ENCODE data around the gene TEKT3.

DNA sequence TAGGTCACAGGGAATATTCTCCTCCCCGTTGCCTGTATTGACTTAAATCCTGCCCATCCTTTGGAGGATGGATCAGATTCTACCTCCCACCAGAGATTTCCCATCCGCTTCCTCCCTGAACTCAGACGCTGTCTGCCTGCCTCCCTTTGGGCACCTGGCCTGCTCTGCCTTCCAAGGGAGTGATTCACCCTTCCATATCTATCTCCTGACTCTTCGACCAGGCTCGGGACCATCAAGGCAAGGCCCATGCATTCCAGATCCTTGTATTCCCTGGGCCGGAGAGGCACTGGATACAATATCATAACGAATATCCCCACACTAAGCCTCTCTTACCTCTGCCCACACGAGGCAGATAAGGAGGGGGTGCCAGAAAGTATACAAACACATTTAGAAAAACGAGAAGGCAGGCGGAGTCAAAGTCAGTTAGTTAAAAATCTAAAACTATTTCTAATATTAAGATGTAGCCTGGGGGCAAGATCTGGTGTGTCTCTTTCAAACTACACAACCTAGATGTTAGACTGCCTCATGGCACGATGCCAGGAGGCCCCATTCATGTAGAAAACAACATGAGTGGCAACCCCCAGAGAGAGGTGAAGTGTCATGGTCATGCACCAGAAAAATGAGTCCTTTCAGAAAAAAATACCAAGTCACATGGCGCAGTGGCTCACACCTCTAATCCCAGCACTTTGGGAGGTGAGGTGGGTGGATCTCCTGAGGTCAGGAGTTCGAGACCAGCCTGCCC is 85.5 kb downstream of the TEKT3 start:
- TF ChIP-seq, protein P1, sequence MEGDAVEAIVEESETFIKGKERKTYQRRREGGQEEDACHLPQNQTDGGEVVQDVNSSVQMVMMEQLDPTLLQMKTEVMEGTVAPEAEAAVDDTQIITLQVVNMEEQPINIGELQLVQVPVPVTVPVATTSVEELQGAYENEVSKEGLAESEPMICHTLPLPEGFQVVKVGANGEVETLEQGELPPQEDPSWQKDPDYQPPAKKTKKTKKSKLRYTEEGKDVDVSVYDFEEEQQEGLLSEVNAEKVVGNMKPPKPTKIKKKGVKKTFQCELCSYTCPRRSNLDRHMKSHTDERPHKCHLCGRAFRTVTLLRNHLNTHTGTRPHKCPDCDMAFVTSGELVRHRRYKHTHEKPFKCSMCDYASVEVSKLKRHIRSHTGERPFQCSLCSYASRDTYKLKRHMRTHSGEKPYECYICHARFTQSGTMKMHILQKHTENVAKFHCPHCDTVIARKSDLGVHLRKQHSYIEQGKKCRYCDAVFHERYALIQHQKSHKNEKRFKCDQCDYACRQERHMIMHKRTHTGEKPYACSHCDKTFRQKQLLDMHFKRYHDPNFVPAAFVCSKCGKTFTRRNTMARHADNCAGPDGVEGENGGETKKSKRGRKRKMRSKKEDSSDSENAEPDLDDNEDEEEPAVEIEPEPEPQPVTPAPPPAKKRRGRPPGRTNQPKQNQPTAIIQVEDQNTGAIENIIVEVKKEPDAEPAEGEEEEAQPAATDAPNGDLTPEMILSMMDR (IDR thresholded peaks at IDR 0.05 in 4 of 5, conservative IDR thresholded peaks at IDR 0.05 in 1 of 5): no peak
- no peak for TF ChIP-seq POLR2A (IDR thresholded peaks at IDR 0.05)

Data from gastrocnemius medialis (tissue), 4 donors.